Measurements from ENCODE around the gene DPH3. TPM values are rescaled to one million over a fixed set of nuclear protein-coding genes. Genes with fewer than 3 reads are reported as not detected.

The DPH3 gene
- total and polyA plus RNA-seq, 10 of the 15 experiments (the other 5 are each of a cell fraction or from before 2014, with no cell fraction given): 10.8 to 71.8 (median 23.4) TPM

DNA sequence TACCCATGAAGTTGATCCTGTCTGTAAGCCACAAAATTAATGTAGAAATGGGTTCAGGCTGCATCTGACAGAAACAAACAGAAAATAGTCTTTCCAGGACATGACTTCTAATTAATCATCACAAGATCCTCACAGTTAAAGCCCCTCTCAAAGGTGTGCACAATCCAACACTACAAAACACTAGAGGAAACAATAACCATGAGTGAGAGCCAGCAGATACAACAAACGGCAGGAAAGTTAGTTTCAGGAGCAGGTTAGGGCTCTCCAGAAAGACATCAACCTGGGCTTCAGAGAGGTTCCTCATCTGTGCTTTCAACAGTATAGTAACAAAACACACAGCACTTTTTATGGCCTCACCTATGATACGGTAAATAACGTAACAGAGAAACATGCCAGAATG is 42.8 kb downstream of the DPH3 start:
- Histone ChIP-seq H3K9ac (ENCODE audit: control insufficient read depth, insufficient read depth, low read length) (no peak overlapping the region), H3K4me2 (ENCODE audit: control insufficient read depth, insufficient read depth) (no peak overlapping the region), H3K4me1 (ENCODE audit: control insufficient read depth, insufficient read depth, low read length) (no peaks in the 10 kb centered on the region), H3K36me3 (ENCODE audit: control insufficient read depth in 2 of 2, insufficient read depth in 2 of 2, low read length in 1 of 2) (no peaks in the 10 kb centered on the region), H3K27me3 (replicated peaks in 1 of 2; ENCODE audit: control insufficient read depth in 2 of 2, insufficient read depth in 2 of 2, low read length in 1 of 2) (no peaks in the 10 kb centered on the region; a peak in 1 of 4 replicates), H2AFZ (ENCODE audit: control insufficient read depth, low read depth, low read length) (no peak overlapping the region), H3K27ac (ENCODE audit: control insufficient read depth, insufficient read depth) (no peak overlapping the region), H4K20me1 (ENCODE audit: control insufficient read depth, insufficient read depth) (no peaks in the 10 kb centered on the region), H3K79me2 (ENCODE audit: control insufficient read depth, insufficient read depth, low read length) (no peaks in the 10 kb centered on the region), H3K4me3 (no peak overlapping the region), H3K9me3 (replicated peaks; ENCODE audit: control insufficient read depth, insufficient read depth, low read length) (no peaks in the 10 kb centered on the region)
- in situ Hi-C loops (cut with MboI): no loop called here
- POLR2A ChIA-PET: no interaction called here
- no peak for ATAC-seq
- no peak for DNase-seq (ENCODE audit: low read depth, low spot score)
- 52% methylated on average over 3 of the region's 3 CpGs for WGBS (ENCODE audit: insufficient coverage, insufficient replicate concordance, low lambda C conversion rate, missing lambda C conversion rate)
- no TSS peak for BruUV-seq (replicated peaks)
- no peak for FAIRE-seq
- TF ChIP-seq SIX5 (IDR thresholded peaks at IDR 0.05; ENCODE audit: low read depth, low read length, severe bottlenecking) (no peak), SP1 (IDR thresholded peaks at IDR 0.05; ENCODE audit: low read depth, low read length) (no peak), SREBF2 (IDR thresholded peaks at IDR 0.05; ENCODE audit: low read length) (no peak), MTA3 (IDR thresholded peaks at IDR 0.05; ENCODE audit: borderline replicate concordance, low read length) (no peak), HDAC2 (IDR thresholded peaks at IDR 0.05) (no peak), CBFB (IDR thresholded peaks at IDR 0.05; ENCODE audit: low read depth) (no peak), RFX5 (IDR thresholded peaks at IDR 0.05; ENCODE audit: low read depth, low read length) (no peak), FOXM1 (IDR thresholded peaks at IDR 0.05; ENCODE audit: low read depth, low read length) (no peak), MTA2 (IDR thresholded peaks at IDR 0.05; ENCODE audit: low read depth) (no peak), EGR1 (IDR thresholded peaks at IDR 0.05; ENCODE audit: borderline replicate concordance in 1 of 2, low read depth in 2 of 2, low read length in 2 of 2) (no peak), GATAD2B (conservative IDR thresholded peaks at IDR 0.05; ENCODE audit: low read depth) (no peak), FOXK2 (IDR thresholded peaks at IDR 0.05) (no peak)
- TF ChIP-seq, protein P1, sequence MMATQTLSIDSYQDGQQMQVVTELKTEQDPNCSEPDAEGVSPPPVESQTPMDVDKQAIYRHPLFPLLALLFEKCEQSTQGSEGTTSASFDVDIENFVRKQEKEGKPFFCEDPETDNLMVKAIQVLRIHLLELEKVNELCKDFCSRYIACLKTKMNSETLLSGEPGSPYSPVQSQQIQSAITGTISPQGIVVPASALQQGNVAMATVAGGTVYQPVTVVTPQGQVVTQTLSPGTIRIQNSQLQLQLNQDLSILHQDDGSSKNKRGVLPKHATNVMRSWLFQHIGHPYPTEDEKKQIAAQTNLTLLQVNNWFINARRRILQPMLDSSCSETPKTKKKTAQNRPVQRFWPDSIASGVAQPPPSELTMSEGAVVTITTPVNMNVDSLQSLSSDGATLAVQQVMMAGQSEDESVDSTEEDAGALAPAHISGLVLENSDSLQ (IDR thresholded peaks at IDR 0.05): no peak
- intact Hi-C loops (cut with micrococcal nuclease; ENCODE audit: unreplicated experiment): no loop called here
- SMC1A ChIA-PET (ENCODE audit: uncharacterized antibody, unreplicated experiment): no interaction called here
- RAD21 ChIA-PET (ENCODE audit: unreplicated experiment): interaction anchor here (1.1 kb wide), 1 partner anchor 16 kb away, joined by 3 read pairs; no protein-coding TSS in a partner anchor
- CTCF ChIA-PET: interaction anchor here (0.6 kb wide), 1 partner anchor 147 kb away, joined by 3 read pairs; no protein-coding TSS in a partner anchor

All from GM12878 (cell line).